Neural cell (in vitro differentiated cells): ENCODE results near the gene FAM200C. TPM values are rescaled to one million over a fixed set of nuclear protein-coding genes. Genes with fewer than 3 reads are reported as not detected.

Experiments
- H2AFZ ChIP-seq: fragments of 200-600, 300-800 bp; sonication (generic), shearing (Covaris generic); 2 replicates; pipeline ENCODE4 v1.6.0; 2014; ENCODE audit warnings: low read depth, mild to moderate bottlenecking, antibody characterized with exemption, low read length, moderate library complexity
- H3F3A ChIP-seq: fragments of 200-600 bp; shearing (Covaris generic); 2 replicates; pipeline ENCODE4 v1.6.1; 2016; ENCODE audit warnings: mild to moderate bottlenecking, moderate library complexity, mixed read lengths, antibody characterized with exemption, low read length; ENCODE audit not compliant: insufficient read depth, poor library complexity, severe bottlenecking
- H3K27ac ChIP-seq: fragments of 200-600, 300-800 bp; sonication (generic), shearing (Covaris generic); 2 replicates; pipeline ENCODE4 v1.5.1; 2014; ENCODE audit warnings: mild to moderate bottlenecking, low read length, moderate library complexity
- H3K27me3 ChIP-seq: fragments of 300-800, 200-600 bp; sonication (generic), shearing (Covaris generic); 2 replicates; pipeline ENCODE4 v1.6.0; 2014; ENCODE audit warnings: mild to moderate bottlenecking, low read depth, low read length, moderate library complexity; ENCODE audit not compliant: insufficient read depth
- H3K36me3 ChIP-seq: fragments of 300-800, 200-600 bp; sonication (generic), shearing (Covaris generic); 2 replicates; pipeline ENCODE4 v1.5.1; 2014; ENCODE audit warnings: mild to moderate bottlenecking, antibody characterized with exemption, low read length, moderate library complexity; ENCODE audit not compliant: insufficient read depth
- H3K4me2 ChIP-seq: fragments of 300-800, 200-600 bp; sonication (generic), shearing (Covaris generic); 2 replicates; pipeline ENCODE4 v1.6.0; 2014; ENCODE audit warnings: mild to moderate bottlenecking, low read length
- H3K4me3 ChIP-seq: fragments of 300-800, 200-600 bp; sonication (generic), shearing (Covaris generic); 2 replicates; pipeline ENCODE4 v1.5.1; 2014; ENCODE audit warnings: mild to moderate bottlenecking, low read length, moderate library complexity
- H3K79me2 ChIP-seq: fragments of 200-600 bp; shearing (Covaris generic); replicated peaks from 2 replicates; pipeline ENCODE4 v1.6.0; 2014; ENCODE audit warnings: mild to moderate bottlenecking, low read length, moderate library complexity; ENCODE audit not compliant: insufficient read depth
- H3K9ac ChIP-seq: fragments of 300-800, 200-600 bp; sonication (generic), shearing (Covaris generic); 2 replicates; pipeline ENCODE4 v1.6.1; 2016; ENCODE audit warnings: mild to moderate bottlenecking, low read length, mixed read lengths
- H3K9me2 ChIP-seq: fragments of 200-600 bp; shearing (Covaris generic); 2 replicates; pipeline ENCODE4 v1.6.1; 2016; ENCODE audit warnings: mild to moderate bottlenecking, low read length, mixed read lengths; ENCODE audit not compliant: insufficient read depth
- H3K9me3 ChIP-seq: fragments of 200-600, 300-800 bp; sonication (generic), shearing (Covaris generic); 2 replicates; pipeline ENCODE4 v1.6.1; 2016; ENCODE audit warnings: mild to moderate bottlenecking, mixed run types, low read length, moderate library complexity, mixed read lengths
- H4K20me1 ChIP-seq: fragments of 200-600 bp; shearing (Covaris generic); 2 replicates; pipeline ENCODE4 v1.6.1; 2016; ENCODE audit warnings: mild to moderate bottlenecking, mixed run types; ENCODE audit not compliant: insufficient read depth
- CTCF ChIP-seq: fragments of 450-650 bp; IDR thresholded peaks from 2 replicates; pipeline ENCODE4 v1.5.1; 2014; ENCODE audit warnings: antibody characterized with exemption, mild to moderate bottlenecking, moderate library complexity; ENCODE audit not compliant: poor library complexity, severe bottlenecking
- EP300 ChIP-seq: fragments of 450-650 bp; conservative IDR thresholded peaks from 2 replicates; pipeline ENCODE4 v1.6.1; 2014; ENCODE audit warnings: antibody characterized with exemption, mild to moderate bottlenecking, moderate library complexity; ENCODE audit not compliant: poor library complexity, severe bottlenecking
- EZH2 ChIP-seq: fragments of 200-600, 300-800 bp; shearing (Covaris generic), sonication (generic); IDR thresholded peaks from 2 replicates; pipeline ENCODE4 v1.6.1; 2014; ENCODE audit warnings: antibody characterized with exemption, low read length, borderline replicate concordance, mild to moderate bottlenecking; ENCODE audit not compliant: insufficient read depth, poor library complexity, severe bottlenecking
- MXI1 ChIP-seq: fragments of 450-650 bp; conservative IDR thresholded peaks from 2 replicates; pipeline ENCODE4 v1.6.1; 2014; ENCODE audit warnings: antibody characterized with exemption, mild to moderate bottlenecking; ENCODE audit not compliant: poor library complexity, severe bottlenecking
- POLR2AphosphoS5 ChIP-seq: IDR thresholded peaks from 2 replicates; pipeline ENCODE4 v1.6.1; 2012
- RAD21 ChIP-seq: fragments of 450-650 bp; conservative IDR thresholded peaks from 2 replicates; pipeline ENCODE4 v1.6.1; 2014; ENCODE audit warnings: antibody characterized with exemption, mild to moderate bottlenecking, moderate library complexity
- REST ChIP-seq: IDR thresholded peaks from 2 replicates; pipeline ENCODE4 v1.6.1; 2012; ENCODE audit warnings: borderline replicate concordance
- SMC3 ChIP-seq: fragments of 450-650 bp; conservative IDR thresholded peaks from 2 replicates; pipeline ENCODE4 v1.6.1; 2014; ENCODE audit warnings: antibody characterized with exemption, mild to moderate bottlenecking, moderate library complexity; ENCODE audit not compliant: poor library complexity
- TAF1 ChIP-seq: IDR thresholded peaks from 2 replicates; pipeline ENCODE4 v1.6.1; 2012; ENCODE audit warnings: low read depth
- polyA plus RNA-seq: library from polyadenylated mRNA; depleted of rRNA; stranded (reverse); fragments of >200 nt; gene quantifications from 2 replicates; pipeline ENCODE4 v1.2.3, GENCODE V29; 2014

Gene FAM200C
- polyA plus RNA-seq, 1 donor from 2014 or later: 21.6 TPM

- no peak overlapping the region for H2AFZ ChIP-seq
- H3K79me2 ChIP-seq: no peaks in the 10 kb centered on the region
- H3K9ac ChIP-seq: no peak overlapping the region
- H3K27ac ChIP-seq: no peak overlapping the region
- H3K9me3 ChIP-seq: no peaks in the 10 kb centered on the region
- no peaks in the 10 kb centered on the region for H3K27me3 ChIP-seq
- no peak for TF ChIP-seq POLR2AphosphoS5
- TF ChIP-seq EZH2: no peak
- TF ChIP-seq SMC3: peak; percentile 75
- no peak for TF ChIP-seq REST
- TF ChIP-seq RAD21: peak; percentile 68
- no peak for TF ChIP-seq MXI1
- no peak for TF ChIP-seq TAF1
- TF ChIP-seq EP300: no peak
- TF ChIP-seq CTCF: peak; percentile 72
- H3K9me2 ChIP-seq: no peaks in the 10 kb centered on the region
- no peaks in the 10 kb centered on the region for H4K20me1 ChIP-seq
- peak overlapping the region; percentile 25 for H3K4me3 ChIP-seq
- no peak overlapping the region for H3K4me2 ChIP-seq
- H3F3A ChIP-seq: no peaks in the 10 kb centered on the region
- no peaks in the 10 kb centered on the region for H3K36me3 ChIP-seq
These were observed 39.3 kb upstream of the FAM200C start for GRCh38 chr5:160439205-160439600.

GRCh38 chr5:160438316-160439204 is 38.7 kb upstream of the FAM200C start:
- H4K20me1 ChIP-seq: no peaks in the 10 kb centered on the region
- H2AFZ ChIP-seq: no peak overlapping the region
- TF ChIP-seq POLR2AphosphoS5 (peak; percentile 13), CTCF (peak; percentile 81), EZH2 (no peak), SMC3 (peak; percentile 78), TAF1 (no peak), REST (no peak), RAD21 (peak; percentile 84), MXI1 (no peak), EP300 (no peak)
- no peak overlapping the region for H3K9ac ChIP-seq
- H3F3A ChIP-seq: no peaks in the 10 kb centered on the region
- H3K79me2 ChIP-seq: no peaks in the 10 kb centered on the region
- no peaks in the 10 kb centered on the region for H3K27me3 ChIP-seq
- no peaks in the 10 kb centered on the region for H3K36me3 ChIP-seq
- no peaks in the 10 kb centered on the region for H3K9me3 ChIP-seq
- H3K27ac ChIP-seq: no peak overlapping the region
- no peak overlapping the region for H3K4me2 ChIP-seq
- peak overlapping the region; percentile 25 for H3K4me3 ChIP-seq
- H3K9me2 ChIP-seq: no peaks in the 10 kb centered on the region
